ENCODE results near the gene WFDC8.
A peak's percentile ranks its signal among the peaks of the same experiment; 100 is the strongest.
"Not testable (repeated sequence)": the region's sequence is repeated elsewhere in the genome, so short reads cannot be mapped to it uniquely, and the experiment has no call there.

WFDC8 gene

DNA sequence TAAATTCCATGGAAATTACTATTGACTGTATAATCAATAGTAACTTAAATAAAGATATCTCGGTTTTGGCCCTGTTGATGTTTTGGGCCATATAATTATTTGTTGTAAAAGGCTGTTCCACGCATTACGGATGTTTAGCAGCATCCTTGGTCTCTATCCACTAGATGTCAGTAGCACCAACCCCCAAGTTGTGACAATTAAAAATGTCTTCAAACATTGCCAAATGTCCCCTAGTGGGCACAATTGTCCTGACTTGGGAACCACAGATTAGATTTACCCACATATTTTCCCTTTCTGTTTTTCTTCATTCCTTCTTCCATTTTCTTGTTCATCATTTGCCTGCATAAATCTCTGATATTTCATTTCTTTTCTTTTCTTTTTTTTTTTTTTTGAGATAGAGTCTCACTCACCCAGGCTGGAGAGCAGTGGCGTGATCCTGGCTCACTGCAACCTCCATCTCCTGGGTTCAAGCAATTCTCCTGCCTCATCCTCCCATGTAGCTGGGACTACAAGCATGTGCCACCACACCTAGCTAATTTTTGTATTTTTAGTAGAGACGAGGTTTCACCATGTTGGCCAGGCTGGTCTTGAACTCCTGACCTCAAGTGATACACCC is 13.6 kb upstream of the WFDC8 start:
- no peak overlapping the region for H3K4me3 ChIP-seq (ENCODE audit: low read length)
- H3K9me2 ChIP-seq (replicated peaks; ENCODE audit: control insufficient read depth, low read length), result no peaks in the 10 kb centered on the region
- no peak overlapping the region for H3K4me2 ChIP-seq (ENCODE audit: low read length)
- H4K20me1 ChIP-seq (ENCODE audit: control insufficient read depth, insufficient read depth, low read depth, low read length), result no peaks in the 10 kb centered on the region
- H3K79me2 ChIP-seq (ENCODE audit: control insufficient read depth, low read length), result no peaks in the 10 kb centered on the region
- no peaks in the 10 kb centered on the region for H3K4me1 ChIP-seq (ENCODE audit: control insufficient read depth, low read length)
- TF ChIP-seq CTCF (IDR thresholded peaks at IDR 0.05; ENCODE audit: low read depth, low read length, poor library complexity, severe bottlenecking) (peak; percentile 89), EZH2phosphoT487 (IDR thresholded peaks at IDR 0.05; ENCODE audit: borderline replicate concordance, low read length) (no peak)
- no peaks in the 10 kb centered on the region for H3F3A ChIP-seq (ENCODE audit: control insufficient read depth, insufficient read depth)
- H3K27me3 ChIP-seq (ENCODE audit: control insufficient read depth, low read length), result peaks cover 9% of the 10 kb centered on the region
- H3K9me3 ChIP-seq (ENCODE audit: control insufficient read depth, insufficient read depth, low read length), result no peaks in the 10 kb centered on the region
- no peak overlapping the region for H3K27ac ChIP-seq (ENCODE audit: low read depth, low read length)
- no peaks in the 10 kb centered on the region for H3K36me3 ChIP-seq (ENCODE audit: control insufficient read depth, low read length)

- H3K9me2 ChIP-seq (replicated peaks; ENCODE audit: control insufficient read depth, low read length), result no peaks in the 10 kb centered on the region
- no peaks in the 10 kb centered on the region for H3F3A ChIP-seq (ENCODE audit: control insufficient read depth, insufficient read depth)
- H3K4me3 ChIP-seq (ENCODE audit: low read length), result no peak overlapping the region
- no peaks in the 10 kb centered on the region for H4K20me1 ChIP-seq (ENCODE audit: control insufficient read depth, insufficient read depth, low read depth, low read length)
- H3K79me2 ChIP-seq (ENCODE audit: control insufficient read depth, low read length), result no peaks in the 10 kb centered on the region
- peaks cover 9% of the 10 kb centered on the region for H3K27me3 ChIP-seq (ENCODE audit: control insufficient read depth, low read length)
- TF ChIP-seq CTCF (IDR thresholded peaks at IDR 0.05; ENCODE audit: low read depth, low read length, poor library complexity, severe bottlenecking), result no peak
- TF ChIP-seq EZH2phosphoT487 (IDR thresholded peaks at IDR 0.05; ENCODE audit: borderline replicate concordance, low read length), result no peak
- H3K27ac ChIP-seq (ENCODE audit: low read depth, low read length), result no peak overlapping the region
- H3K4me2 ChIP-seq (ENCODE audit: low read length), result no peak overlapping the region
- no peaks in the 10 kb centered on the region for H3K4me1 ChIP-seq (ENCODE audit: control insufficient read depth, low read length)
- no peaks in the 10 kb centered on the region for H3K36me3 ChIP-seq (ENCODE audit: control insufficient read depth, low read length)
- no peaks in the 10 kb centered on the region for H3K9me3 ChIP-seq (ENCODE audit: control insufficient read depth, insufficient read depth, low read length)
Observed at GRCh38 chr20:45589725-45590124, 10.6 kb upstream of the WFDC8 start.

DNA sequence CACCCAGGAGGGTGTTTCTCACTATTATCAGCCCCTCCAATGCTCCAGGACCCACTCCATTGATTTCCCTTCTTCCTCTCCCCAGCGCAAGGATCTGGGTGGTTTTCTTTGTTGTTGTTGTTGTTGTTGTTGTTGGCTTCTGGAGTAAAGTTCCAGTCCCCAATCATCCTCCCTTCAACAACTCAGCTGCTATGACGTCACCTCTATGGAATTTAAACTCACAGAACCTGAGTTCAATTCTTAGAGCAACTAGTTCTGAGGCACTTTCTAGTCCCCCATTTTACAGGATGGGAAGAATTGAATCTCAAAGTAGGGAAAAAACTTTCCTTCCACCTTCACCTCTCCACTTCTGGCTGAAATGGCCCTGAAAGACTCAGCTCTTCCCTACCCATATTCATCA is 9.7 kb upstream of the WFDC8 start:
- no peaks in the 10 kb centered on the region for H4K20me1 ChIP-seq (ENCODE audit: control insufficient read depth, insufficient read depth, low read depth, low read length)
- no peaks in the 10 kb centered on the region for H3K36me3 ChIP-seq (ENCODE audit: control insufficient read depth, low read length)
- no peaks in the 10 kb centered on the region for H3K79me2 ChIP-seq (ENCODE audit: control insufficient read depth, low read length)
- TF ChIP-seq CTCF (IDR thresholded peaks at IDR 0.05; ENCODE audit: low read depth, low read length, poor library complexity, severe bottlenecking) (no peak), EZH2phosphoT487 (IDR thresholded peaks at IDR 0.05; ENCODE audit: borderline replicate concordance, low read length) (no peak)
- H3F3A ChIP-seq (ENCODE audit: control insufficient read depth, insufficient read depth), result no peaks in the 10 kb centered on the region
- peaks cover 9% of the 10 kb centered on the region for H3K27me3 ChIP-seq (ENCODE audit: control insufficient read depth, low read length)
- H3K4me3 ChIP-seq (ENCODE audit: low read length), result no peak overlapping the region
- no peak overlapping the region for H3K27ac ChIP-seq (ENCODE audit: low read depth, low read length)
- no peaks in the 10 kb centered on the region for H3K9me2 ChIP-seq (replicated peaks; ENCODE audit: control insufficient read depth, low read length)
- no peaks in the 10 kb centered on the region for H3K9me3 ChIP-seq (ENCODE audit: control insufficient read depth, insufficient read depth, low read length)
- H3K4me1 ChIP-seq (ENCODE audit: control insufficient read depth, low read length), result no peaks in the 10 kb centered on the region
- H3K4me2 ChIP-seq (ENCODE audit: low read length), result no peak overlapping the region

- not testable (repeated sequence) for H4K20me1 ChIP-seq (ENCODE audit: control insufficient read depth, insufficient read depth, low read depth, low read length); H3K9me3 ChIP-seq (ENCODE audit: control insufficient read depth, insufficient read depth, low read length); H3K4me1 ChIP-seq (ENCODE audit: control insufficient read depth, low read length); H3F3A ChIP-seq (ENCODE audit: control insufficient read depth, insufficient read depth); H3K4me2 ChIP-seq (ENCODE audit: low read length); H3K79me2 ChIP-seq (ENCODE audit: control insufficient read depth, low read length); H3K27ac ChIP-seq (ENCODE audit: low read depth, low read length); H3K4me3 ChIP-seq (ENCODE audit: low read length); H3K36me3 ChIP-seq (ENCODE audit: control insufficient read depth, low read length); H3K9me2 ChIP-seq (replicated peaks; ENCODE audit: control insufficient read depth, low read length)
- peaks cover 16% of the 10 kb centered on the region for H3K27me3 ChIP-seq (ENCODE audit: control insufficient read depth, low read length)
Observed at GRCh38 chr20:45585986-45586385, 6.9 kb upstream of the WFDC8 start.

- not testable (repeated sequence) for H3K36me3 ChIP-seq (ENCODE audit: control insufficient read depth, low read length); H3K27ac ChIP-seq (ENCODE audit: low read depth, low read length); H3K9me3 ChIP-seq (ENCODE audit: control insufficient read depth, insufficient read depth, low read length); H4K20me1 ChIP-seq (ENCODE audit: control insufficient read depth, insufficient read depth, low read depth, low read length); H3K4me3 ChIP-seq (ENCODE audit: low read length); H3K9me2 ChIP-seq (replicated peaks; ENCODE audit: control insufficient read depth, low read length); H3K79me2 ChIP-seq (ENCODE audit: control insufficient read depth, low read length); H3K4me2 ChIP-seq (ENCODE audit: low read length); H3K4me1 ChIP-seq (ENCODE audit: control insufficient read depth, low read length); H3F3A ChIP-seq (ENCODE audit: control insufficient read depth, insufficient read depth)
- H3K27me3 ChIP-seq (ENCODE audit: control insufficient read depth, low read length), result peaks cover 16% of the 10 kb centered on the region
Observed at GRCh38 chr20:45584294-45584693, 5.2 kb upstream of the WFDC8 start.

Data from DOHH2 (cell line).